Measurements from ENCODE around the gene OR10J5.
"Not testable (repeated sequence)": the region's sequence is repeated elsewhere in the genome, so short reads cannot be mapped to it uniquely, and the experiment has no call there.

OR10J5 gene
- 0 reads per million in 2 donors for total RNA-seq

GRCh38 chr1:159535907-159536306 lies at the start of gene OR10J5:
Gene OR10J5 (minus strand): TSS chr1:159536007. CDS start chr1:159536007, 0 bp downstream.
- DNase-seq = no peak

- DNase-seq = no peak
These were observed 48.7 kb upstream of the OR10J5 start for GRCh38 chr1:159584536-159584935.

- DNase-seq = no peak
These were observed 45.6 kb upstream of the OR10J5 start for GRCh38 chr1:159581422-159581821.

- DNase-seq = no peak
These were observed 44.5 kb upstream of the OR10J5 start for GRCh38 chr1:159580340-159580739.

GRCh38 chr1:159577446-159577845 lies 41.6 kb upstream of the OR10J5 start:
- no peak for DNase-seq

- no peak for DNase-seq
These were observed 26.9 kb upstream of the OR10J5 start for GRCh38 chr1:159562680-159563079.

- no peak for DNase-seq
These were observed 25.7 kb upstream of the OR10J5 start for GRCh38 chr1:159561497-159561896.

GRCh38 chr1:159560599-159560998 lies 24.8 kb upstream of the OR10J5 start:
- DNase-seq = no peak

- no peak for DNase-seq
These were observed 21.1 kb upstream of the OR10J5 start for GRCh38 chr1:159556931-159557369.

- no peak for DNase-seq
These were observed 18.9 kb upstream of the OR10J5 start for GRCh38 chr1:159554696-159555095.

- DNase-seq = no peak
These were observed 18.5 kb upstream of the OR10J5 start for GRCh38 chr1:159554261-159554660.

- DNase-seq = no peak
These were observed 12.3 kb upstream of the OR10J5 start for GRCh38 chr1:159548126-159548525.

- DNase-seq = no peak
These were observed 2.9 kb downstream of the OR10J5 start for GRCh38 chr1:159532922-159533321.

GRCh38 chr1:159524792-159525191 lies 11.0 kb downstream of the OR10J5 start:
- DNase-seq = not testable (repeated sequence)

GRCh38 chr1:159510229-159510541 lies 25.6 kb downstream of the OR10J5 start:
- no peak for DNase-seq

- DNase-seq = no peak
These were observed 26.2 kb downstream of the OR10J5 start for GRCh38 chr1:159509440-159510228.

- DNase-seq = no peak
These were observed 26.9 kb downstream of the OR10J5 start for GRCh38 chr1:159508951-159509350.

GRCh38 chr1:159505676-159506075 lies 30.1 kb downstream of the OR10J5 start:
- DNase-seq = no peak

GRCh38 chr1:159501082-159501481 lies 34.7 kb downstream of the OR10J5 start:
- no peak for DNase-seq

- not testable (repeated sequence) for DNase-seq
These were observed 41.1 kb downstream of the OR10J5 start for GRCh38 chr1:159494513-159495210.

GRCh38 chr1:159493354-159493753 lies 42.5 kb downstream of the OR10J5 start:
- no peak for DNase-seq

GRCh38 chr1:159492575-159493323 lies 43.1 kb downstream of the OR10J5 start:
- DNase-seq = no peak
